ENCODE measurements around the gene ASCC1. TPM values are rescaled to one million over a fixed set of nuclear protein-coding genes. Genes with fewer than 3 reads are reported as not detected.

ASCC1 gene
- total RNA-seq, 2 donors from 2014 or later = 30.9 to 35.7 TPM

- no peaks in the 10 kb centered on the region for H3K9me3 Mint-ChIP-seq
- peaks cover 13% of the 10 kb centered on the region for H3K36me3 Mint-ChIP-seq
- peak overlapping the region in 1 of 2 donors; percentile 35 for H3K27ac Mint-ChIP-seq
- H3K4me1 Mint-ChIP-seq (ENCODE audit: low read depth in 2 of 2) = peaks cover 5 to 8% of the 10 kb centered on the region in 2 donors
- H3K4me3 Mint-ChIP-seq = no peak overlapping the region
- DNase-seq (ENCODE audit: low spot score) (no peak), ATAC-seq (peak; percentile 57 to 62)
- H3K27me3 Mint-ChIP-seq = no peaks in the 10 kb centered on the region
Measured at GRCh38 chr10:72095195-72095594, 120.9 kb downstream of the ASCC1 start.

GRCh38 chr10:72094574-72094973 lies 121.5 kb downstream of the ASCC1 start:
- Mint-ChIP-seq H3K9me3 (no peaks in the 10 kb centered on the region), H3K4me1 (ENCODE audit: low read depth in 2 of 2) (peaks cover 5 to 15% of the 10 kb centered on the region in 2 donors), H3K27me3 (no peaks in the 10 kb centered on the region), H3K4me3 (no peak overlapping the region), H3K36me3 (peaks cover 13% of the 10 kb centered on the region), H3K27ac (no peak overlapping the region)
- DNase-seq (ENCODE audit: low spot score) (no peak), ATAC-seq (no peak)

- Mint-ChIP-seq H3K4me1 (ENCODE audit: low read depth in 2 of 2) (peaks cover 7 to 16% of the 10 kb centered on the region in 2 donors), H3K36me3 (peaks cover 13% of the 10 kb centered on the region), H3K4me3 (no peak overlapping the region), H3K27ac (no peak overlapping the region), H3K27me3 (no peaks in the 10 kb centered on the region), H3K9me3 (no peaks in the 10 kb centered on the region)
- no peak for DNase-seq (ENCODE audit: low spot score)
- no peak for ATAC-seq
Measured at GRCh38 chr10:72093450-72093849, 122.6 kb downstream of the ASCC1 start.

- peaks cover 11 to 19% of the 10 kb centered on the region in 2 donors for H3K4me1 Mint-ChIP-seq (ENCODE audit: low read depth in 2 of 2)
- ATAC-seq = no peak
- no peaks in the 10 kb centered on the region for H3K9me3 Mint-ChIP-seq
- no peak overlapping the region for H3K4me3 Mint-ChIP-seq
- H3K27me3 Mint-ChIP-seq = no peaks in the 10 kb centered on the region
- H3K27ac Mint-ChIP-seq = no peak overlapping the region
- DNase-seq (ENCODE audit: low spot score) = no peak
- H3K36me3 Mint-ChIP-seq = peaks cover 13% of the 10 kb centered on the region
Measured at GRCh38 chr10:72092987-72093386, 123.1 kb downstream of the ASCC1 start.

- Mint-ChIP-seq H3K27ac (no peak overlapping the region), H3K4me1 (ENCODE audit: low read depth in 2 of 2) (peaks cover 11 to 21% of the 10 kb centered on the region in 2 donors)
- DNase-seq (ENCODE audit: low spot score) = no peak
Measured at GRCh38 chr10:72092171-72092924, 123.7 kb downstream of the ASCC1 start.

GRCh38 chr10:72090326-72090725 lies 125.8 kb downstream of the ASCC1 start:
- Mint-ChIP-seq H3K9me3 (no peaks in the 10 kb centered on the region), H3K4me3 (no peak overlapping the region), H3K36me3 (no peaks in the 10 kb centered on the region), H3K4me1 (ENCODE audit: low read depth in 2 of 2) (peaks cover 22 to 33% of the 10 kb centered on the region in 2 donors), H3K27ac (peak overlapping the region in 1 of 2 donors; percentile 91), H3K27me3 (no peaks in the 10 kb centered on the region)
- no peak for ATAC-seq
- no peak for DNase-seq (ENCODE audit: low spot score)

More at GRCh38 chr10:72092171-72092924, 123.7 kb downstream of the ASCC1 start:
- peaks cover 13% of the 10 kb centered on the region for H3K36me3 Mint-ChIP-seq
- ATAC-seq = no peak
- no peaks in the 10 kb centered on the region for H3K9me3 Mint-ChIP-seq
- no peaks in the 10 kb centered on the region for H3K27me3 Mint-ChIP-seq
- no peak overlapping the region for H3K4me3 Mint-ChIP-seq

GRCh38 chr10:72089618-72090017 lies 126.5 kb downstream of the ASCC1 start:
- Mint-ChIP-seq H3K27me3 (no peaks in the 10 kb centered on the region), H3K36me3 (no peaks in the 10 kb centered on the region), H3K4me1 (ENCODE audit: low read depth in 2 of 2) (peaks cover 29 to 38% of the 10 kb centered on the region in 2 donors), H3K27ac (peak overlapping the region; percentile 89 to 91), H3K9me3 (no peaks in the 10 kb centered on the region), H3K4me3 (peak overlapping the region; percentile 58)
- ATAC-seq = no peak
- no peak for DNase-seq (ENCODE audit: low spot score)

- no peak for DNase-seq (ENCODE audit: low spot score)
- Mint-ChIP-seq H3K4me1 (ENCODE audit: low read depth in 2 of 2) (peaks cover 33 to 40% of the 10 kb centered on the region in 2 donors), H3K27ac (peak overlapping the region; percentile 89 to 91), H3K4me3 (peak overlapping the region; percentile 96), H3K36me3 (no peaks in the 10 kb centered on the region), H3K27me3 (no peaks in the 10 kb centered on the region), H3K9me3 (no peaks in the 10 kb centered on the region)
- peak; percentile 52 to 74 for ATAC-seq
Measured at GRCh38 chr10:72088889-72089575, 127.0 kb downstream of the ASCC1 start.

- DNase-seq (ENCODE audit: low spot score) = no peak
- Mint-ChIP-seq H3K36me3 (no peaks in the 10 kb centered on the region), H3K9me3 (no peaks in the 10 kb centered on the region), H3K27ac (peak within 1 kb of the TSS; percentile 89 to 91), H3K4me3 (peak within 1 kb of the TSS; percentile 96), H3K27me3 (no peaks in the 10 kb centered on the region), H3K4me1 (ENCODE audit: low read depth in 2 of 2) (peaks cover 39 to 48% of the 10 kb centered on the region in 2 donors)
- ATAC-seq = peak; percentile 61 to 62
Measured at GRCh38 chr10:72087969-72088888, 127.8 kb downstream of the ASCC1 start, which contains the start of gene SPOCK2. TSS of gene SPOCK2 (minus strand) at chr10:72088551. CDS start at chr10:72088328, 223 bp downstream.

- H3K9me3 Mint-ChIP-seq = no peaks in the 10 kb centered on the region
- peaks cover 39 to 52% of the 10 kb centered on the region in 2 donors for H3K4me1 Mint-ChIP-seq (ENCODE audit: low read depth in 2 of 2)
- H3K27me3 Mint-ChIP-seq = no peaks in the 10 kb centered on the region
- peak overlapping the region in 1 of 2 donors; percentile 89 for H3K27ac Mint-ChIP-seq
- H3K4me3 Mint-ChIP-seq = peak overlapping the region; percentile 96
- ATAC-seq = peak; percentile 37 to 65
- no peak for DNase-seq (ENCODE audit: low spot score)
- H3K36me3 Mint-ChIP-seq = no peaks in the 10 kb centered on the region
Measured at GRCh38 chr10:72087392-72087968, 128.6 kb downstream of the ASCC1 start.

GRCh38 chr10:72086466-72087391 lies 129.3 kb downstream of the ASCC1 start:
- peak overlapping the region; percentile 78 to 89 for H3K27ac Mint-ChIP-seq
- peaks cover 39 to 52% of the 10 kb centered on the region in 2 donors for H3K4me1 Mint-ChIP-seq (ENCODE audit: low read depth in 2 of 2)
- H3K9me3 Mint-ChIP-seq = no peaks in the 10 kb centered on the region
- ATAC-seq (no peak), DNase-seq (ENCODE audit: low spot score) (no peak)
- no peaks in the 10 kb centered on the region for H3K36me3 Mint-ChIP-seq
- H3K27me3 Mint-ChIP-seq = no peaks in the 10 kb centered on the region
- peak overlapping the region; percentile 78 for H3K4me3 Mint-ChIP-seq

GRCh38 chr10:72085864-72086465 lies 130.1 kb downstream of the ASCC1 start:
- ATAC-seq (no peak), DNase-seq (ENCODE audit: low spot score) (no peak)
- H3K27me3 Mint-ChIP-seq = no peaks in the 10 kb centered on the region
- H3K9me3 Mint-ChIP-seq = no peaks in the 10 kb centered on the region
- H3K4me1 Mint-ChIP-seq (ENCODE audit: low read depth in 2 of 2) = peaks cover 44 to 57% of the 10 kb centered on the region in 2 donors
- H3K4me3 Mint-ChIP-seq = peak overlapping the region; percentile 78
- H3K36me3 Mint-ChIP-seq = no peaks in the 10 kb centered on the region
- H3K27ac Mint-ChIP-seq = peak overlapping the region; percentile 78 to 89
